NCI-H226 (cell line): ENCODE results near the gene TMEM272.

Experiments used
- DNase-seq: peaks from one replicate; pipeline ENCODE4 v3.0.0-alpha.2; 2015

The TMEM272 gene

GRCh38 chr13:51823863-51824262, 21.1 kb downstream of the TMEM272 start:
- no peak for DNase-seq

GRCh38 chr13:51823359-51823758, 21.6 kb downstream of the TMEM272 start:
- DNase-seq: no peak

DNA sequence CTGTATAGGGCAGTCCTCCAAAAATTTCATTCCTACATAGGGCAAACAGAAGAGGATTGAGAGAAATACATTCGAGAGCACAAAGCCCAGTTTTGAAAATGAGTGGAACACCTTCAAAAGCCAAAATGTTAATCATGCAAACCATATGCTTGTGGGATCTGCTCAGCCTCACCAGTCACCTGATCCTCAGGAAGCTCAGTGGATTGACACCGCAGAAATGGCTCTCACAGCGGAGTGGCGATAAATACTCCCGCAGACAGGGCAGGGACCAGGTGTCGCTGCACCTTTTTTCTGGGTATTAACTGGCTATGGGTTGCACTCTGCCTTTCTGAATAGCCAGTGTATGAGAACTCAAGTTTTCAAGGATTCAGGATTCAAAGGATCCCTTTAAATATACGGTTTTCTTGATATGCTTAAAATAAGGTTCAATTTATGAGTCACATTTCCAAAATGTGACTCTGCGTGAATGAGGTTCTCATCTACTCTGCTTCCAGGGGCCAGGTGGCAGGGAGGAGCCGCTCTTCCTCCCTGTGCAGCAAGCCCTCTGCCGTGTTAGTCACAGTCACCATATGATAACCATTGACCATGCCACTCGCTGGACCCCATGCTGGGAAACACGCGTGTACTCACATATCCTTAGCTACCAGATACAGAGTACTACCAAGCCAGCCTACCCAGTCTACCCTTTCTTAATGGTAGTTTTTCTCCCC, 22.7 kb downstream of the TMEM272 start:
- DNase-seq: no peak

DNA sequence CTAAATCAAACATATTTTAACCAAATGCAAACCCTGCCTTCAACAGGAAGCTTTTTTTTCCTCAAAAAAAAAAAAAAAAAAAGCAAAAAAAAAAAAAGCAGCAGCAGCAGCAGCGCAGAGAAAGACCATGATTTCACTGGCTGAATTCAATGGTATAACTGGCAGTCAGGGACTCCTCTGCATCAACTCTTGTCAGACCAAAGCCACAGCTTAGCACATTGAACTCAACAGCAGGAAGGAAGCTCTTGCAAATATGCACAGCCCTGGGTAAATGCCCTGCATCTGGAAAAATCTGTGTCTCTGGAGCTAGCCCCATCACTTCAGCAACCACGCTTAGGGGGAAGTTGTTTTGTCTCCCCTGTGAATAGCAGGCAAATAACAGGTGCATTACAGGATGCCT, 23.4 kb downstream of the TMEM272 start:
- DNase-seq: no peak

- no peak for DNase-seq
These were observed 24.9 kb downstream of the TMEM272 start for GRCh38 chr13:51820016-51820597.

DNA sequence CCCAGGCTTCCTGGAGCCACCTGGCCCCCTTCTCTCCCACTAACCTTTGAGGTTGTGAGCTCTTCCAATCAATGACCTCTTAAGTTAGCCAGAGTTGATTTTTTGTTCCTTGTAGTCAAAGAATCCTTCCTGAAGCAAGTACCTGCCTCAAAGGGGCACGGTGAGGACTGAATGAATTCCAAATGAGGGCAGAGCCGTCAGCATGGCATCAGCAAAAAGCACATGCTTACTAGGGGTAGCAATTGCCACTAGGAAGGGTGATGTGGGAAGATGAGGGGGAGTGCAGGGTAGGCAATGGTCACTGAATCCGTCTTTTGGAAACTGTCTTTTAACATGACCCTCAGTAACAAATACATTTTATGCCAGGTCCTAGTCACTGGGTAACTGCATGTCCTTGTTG, 25.4 kb downstream of the TMEM272 start:
- DNase-seq: no peak

DNA sequence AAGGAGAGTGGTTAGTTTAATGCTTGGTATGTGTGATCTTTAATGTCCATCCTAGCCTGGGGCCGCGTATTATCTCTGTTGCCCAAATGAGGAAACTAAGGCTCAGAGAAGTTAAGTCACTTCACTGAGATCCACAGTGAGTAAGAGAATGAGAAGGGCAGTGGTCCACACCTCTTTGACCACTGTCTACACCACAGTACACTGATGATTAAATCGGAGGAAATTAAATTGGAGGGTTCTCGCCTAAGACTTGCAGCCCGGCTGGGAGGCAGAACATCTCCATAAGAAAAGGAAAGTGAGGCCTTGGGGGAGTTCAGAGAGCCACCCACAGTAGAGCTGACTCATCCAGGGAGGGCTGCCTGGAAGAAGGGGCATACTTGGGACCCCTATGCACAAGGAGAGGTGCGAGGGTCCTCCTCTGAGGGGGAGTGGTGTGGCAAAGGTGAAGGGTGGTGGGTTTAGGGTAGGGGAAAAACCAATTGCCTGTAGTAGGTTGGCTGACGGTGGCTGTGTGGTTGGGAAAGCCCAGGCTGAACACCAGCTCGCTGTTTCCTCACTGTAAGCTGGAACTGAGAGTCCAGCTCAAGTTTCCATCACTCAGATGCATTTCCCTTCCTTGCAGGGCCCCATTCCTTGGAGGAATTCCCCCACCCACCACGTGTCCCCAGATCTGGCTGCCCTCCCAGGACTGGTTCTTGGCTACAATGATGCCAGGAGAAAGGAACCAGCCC, 26.0 kb downstream of the TMEM272 start:
- DNase-seq: no peak

DNA sequence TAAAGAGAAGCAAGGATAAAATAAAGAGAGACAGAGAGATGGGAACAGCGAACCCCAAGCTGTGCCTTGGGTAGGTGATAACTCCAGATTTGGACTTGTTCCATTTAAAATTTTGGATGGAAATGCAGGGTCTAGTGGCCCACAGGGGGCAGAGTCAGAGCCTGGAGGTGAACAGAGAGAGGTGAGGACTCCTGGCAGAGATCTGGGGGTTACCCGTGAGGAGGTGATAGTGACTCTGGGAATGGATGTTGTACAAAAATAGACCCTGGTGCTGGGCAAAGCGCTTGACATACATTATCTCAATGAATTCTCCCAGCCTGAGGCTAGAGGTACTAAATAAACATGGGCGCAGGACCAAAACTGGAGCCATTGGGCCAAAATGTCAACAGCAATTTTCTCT, 26.7 kb downstream of the TMEM272 start:
- DNase-seq: no peak

- DNase-seq: no peak
These were observed 27.3 kb downstream of the TMEM272 start for GRCh38 chr13:51817717-51818116.

DNA sequence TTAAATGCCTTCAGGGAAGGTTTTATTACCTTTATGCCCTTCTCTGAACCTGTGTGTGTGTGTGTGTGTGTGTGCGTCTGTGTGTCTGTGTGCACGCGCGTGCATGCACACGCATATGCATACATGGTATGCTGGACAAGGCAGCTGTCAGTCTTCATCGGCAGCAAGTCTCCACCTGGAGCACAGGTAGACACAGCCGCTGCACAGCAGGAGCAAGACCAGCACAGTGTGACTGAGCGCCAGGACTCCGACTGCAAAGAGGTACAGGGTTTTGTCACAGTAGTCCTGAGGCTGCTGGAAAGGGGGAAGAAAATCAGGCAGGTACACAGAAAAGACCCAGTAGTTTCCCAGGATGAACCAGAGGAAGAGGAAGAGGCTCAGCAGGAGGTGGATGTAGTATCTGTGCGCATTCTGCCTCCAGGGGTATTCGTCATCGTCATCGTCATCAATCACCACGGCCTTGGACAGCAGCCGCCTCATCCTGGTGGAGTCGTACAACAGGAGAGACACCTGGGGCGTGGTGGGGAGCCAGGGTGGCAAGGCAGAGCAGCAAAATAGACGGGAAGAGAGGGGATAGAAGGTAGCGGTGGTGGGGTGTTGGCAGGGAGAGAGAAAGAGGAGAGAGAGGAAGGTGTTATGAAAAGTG, 28.2 kb downstream of the TMEM272 start:
- DNase-seq: no peak

GRCh38 chr13:51815848-51816247, 29.1 kb downstream of the TMEM272 start:
- DNase-seq: no peak

GRCh38 chr13:51814825-51815650, 29.9 kb downstream of the TMEM272 start:
- peak; percentile 40 for DNase-seq

GRCh38 chr13:51814071-51814470, 30.9 kb downstream of the TMEM272 start:
- DNase-seq: no peak

GRCh38 chr13:51811920-51812451, 33.0 kb downstream of the TMEM272 start:
- peak; percentile 32 for DNase-seq

DNA sequence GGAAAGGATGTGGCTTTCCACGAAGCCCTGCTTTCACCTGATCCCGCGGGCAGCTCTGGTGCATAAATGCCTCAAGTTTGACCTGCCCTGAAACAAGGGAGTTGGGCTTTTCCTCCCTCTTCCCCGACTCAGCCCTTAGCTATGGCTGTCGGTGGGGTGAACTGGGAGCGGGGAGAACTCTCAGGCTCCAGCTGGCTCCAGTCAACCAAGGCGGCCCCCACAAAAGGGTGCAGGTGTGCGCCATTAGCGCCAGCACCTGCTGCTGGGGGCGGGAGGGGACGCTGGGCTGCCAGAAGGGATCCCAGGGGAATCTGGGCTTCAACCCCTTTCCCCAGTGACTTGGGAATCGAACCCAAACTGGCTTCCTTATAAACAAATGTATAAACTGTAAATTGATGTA, 33.9 kb downstream of the TMEM272 start:
- DNase-seq: no peak

- DNase-seq: no peak
These were observed 36.2 kb downstream of the TMEM272 start for GRCh38 chr13:51808811-51809210.

DNA sequence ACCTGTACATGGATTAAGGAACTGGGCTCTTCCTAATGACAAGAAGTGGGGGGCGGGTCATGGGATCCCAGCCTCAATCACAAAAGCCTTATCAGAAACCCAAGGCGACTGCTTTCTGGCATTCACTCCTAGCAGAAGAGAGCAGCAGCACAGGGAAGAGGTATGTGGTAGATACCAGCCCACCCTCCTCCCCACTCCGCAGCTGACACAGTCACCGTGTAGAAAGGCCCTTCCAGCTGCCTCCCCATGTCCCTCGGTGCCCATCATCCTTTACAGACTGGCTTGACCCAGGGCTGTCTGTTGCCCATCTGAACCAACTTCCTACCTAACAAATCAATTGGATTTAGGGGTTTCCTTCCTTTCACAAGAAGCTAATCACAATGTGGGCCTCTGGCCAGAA, 37.9 kb downstream of the TMEM272 start:
- DNase-seq: no peak

- DNase-seq: peak; percentile 31
These were observed 38.4 kb downstream of the TMEM272 start for GRCh38 chr13:51806566-51806965.

- DNase-seq: no peak
These were observed 39.1 kb downstream of the TMEM272 start for GRCh38 chr13:51805925-51806324.

GRCh38 chr13:51805313-51805712, 39.7 kb downstream of the TMEM272 start:
- DNase-seq: no peak

- no peak for DNase-seq
These were observed 40.4 kb downstream of the TMEM272 start for GRCh38 chr13:51804295-51805172.
